NCI-H446 (cell line): Measurements from ENCODE around the gene UBE2O.

Experiments
- DNase-seq, 2 experiments: peaks; one replicate each; lab custom pipeline; 2025; lab: John Stamatoyannopoulos, UW

UBE2O gene

DNA sequence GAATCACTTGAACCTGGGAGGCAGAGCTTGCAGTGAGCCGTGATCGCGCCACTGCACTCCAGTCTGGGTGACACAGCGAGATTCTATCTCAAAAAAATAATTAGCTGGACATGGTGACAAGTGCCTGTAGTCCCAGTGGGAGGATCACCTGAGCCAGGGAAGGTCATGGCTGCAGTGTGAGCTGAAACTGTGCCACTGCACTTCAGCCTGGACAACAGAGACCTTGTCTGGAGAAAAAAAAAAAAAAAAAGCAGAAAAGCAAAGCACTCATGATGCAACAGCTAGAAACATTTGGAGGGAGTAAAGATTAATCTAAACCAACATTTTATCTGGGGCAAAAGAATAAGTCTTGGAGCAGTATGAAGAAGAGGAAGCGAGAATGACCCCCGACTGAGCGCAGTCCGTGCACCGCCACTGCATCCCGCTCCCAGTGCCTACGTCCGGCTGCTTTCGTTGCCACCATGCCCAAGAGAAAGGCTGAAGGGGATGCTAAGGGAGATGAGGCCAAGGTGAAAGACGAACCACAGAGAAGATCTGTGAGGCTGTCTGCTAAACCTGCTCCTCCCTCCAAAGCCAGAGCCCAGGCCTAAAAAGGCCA, 107.5 kb downstream of the UBE2O start:
- DNase-seq, result no peak

DNA sequence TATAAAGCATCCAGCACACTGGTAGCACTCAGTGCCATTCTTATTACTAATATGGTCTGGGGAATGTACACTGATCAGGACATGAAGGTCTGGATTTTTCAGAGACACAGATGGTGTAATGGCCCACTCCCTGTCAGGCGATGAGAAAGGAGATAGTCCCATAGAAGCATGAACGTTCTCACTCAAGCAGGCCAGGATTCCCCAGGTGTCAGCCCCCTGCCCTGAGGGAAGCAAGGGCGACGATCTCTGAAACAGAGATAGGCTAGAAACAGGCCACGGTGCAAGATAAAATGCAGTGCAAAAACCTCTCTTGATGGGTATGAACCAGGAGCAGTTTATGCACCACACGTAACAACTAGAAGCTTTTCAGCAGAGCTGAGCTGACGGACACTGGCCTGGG, 109.8 kb downstream of the UBE2O start:
- DNase-seq, result no peak

DNA sequence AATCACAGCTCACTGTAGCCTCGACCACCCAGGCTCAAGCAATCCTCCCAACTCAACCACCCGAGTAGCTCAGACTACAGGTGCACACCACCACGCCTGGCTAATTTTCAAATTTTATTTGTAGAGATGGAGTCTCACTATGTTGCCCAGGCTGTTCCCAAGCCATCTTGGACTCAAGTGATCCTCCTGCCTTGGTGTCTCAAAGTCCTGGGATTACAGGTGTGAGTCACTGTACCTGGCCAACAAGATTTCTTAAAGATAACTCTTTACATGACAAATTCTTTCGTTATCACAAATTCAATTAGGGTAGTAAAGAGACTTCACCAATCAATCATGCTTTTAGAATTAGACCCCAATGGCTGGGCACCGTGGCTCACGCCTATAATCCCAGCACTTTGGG, 111.7 kb downstream of the UBE2O start:
- no peak for DNase-seq
